Activated naive CD4-positive, alpha-beta T cell treated with Interleukin-2 at 50 U/mL for 16 hours (primary cell): Measurements from ENCODE around the gene NFKB2.

Experiments
- DNase-seq: peaks from one replicate; pipeline ENCODE4 v3.0.0-alpha.2; 2020

Gene NFKB2

DNA sequence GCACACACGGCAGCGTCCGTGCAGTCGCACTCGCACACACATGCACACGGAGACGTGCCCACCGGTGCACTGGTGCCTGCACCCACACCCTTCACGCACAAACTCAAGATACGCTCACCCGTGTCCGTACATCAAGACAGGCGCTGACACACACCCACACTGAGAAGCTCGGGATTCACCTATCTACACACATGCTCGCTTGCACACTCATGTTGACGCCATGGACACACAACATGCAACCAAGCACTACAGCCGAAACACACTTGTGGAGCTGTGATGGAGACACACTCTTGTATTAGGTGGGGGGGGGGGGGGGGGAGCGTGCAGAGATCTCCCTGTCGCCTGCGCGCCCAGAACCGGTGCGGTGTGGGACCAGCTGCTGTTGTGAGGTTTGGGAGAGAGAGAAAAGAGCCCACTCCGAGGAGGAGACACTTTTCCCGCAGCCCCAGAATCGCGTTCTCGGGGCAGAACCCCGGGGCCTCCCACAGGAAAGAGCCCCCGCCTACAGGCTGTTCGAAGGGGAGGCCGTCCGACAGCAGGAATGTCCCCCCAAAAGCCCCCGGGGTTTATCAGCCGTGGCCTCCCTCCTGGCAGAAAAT lies 605 bp upstream of the NFKB2 start:
- DNase-seq: peak; percentile 65

DNA sequence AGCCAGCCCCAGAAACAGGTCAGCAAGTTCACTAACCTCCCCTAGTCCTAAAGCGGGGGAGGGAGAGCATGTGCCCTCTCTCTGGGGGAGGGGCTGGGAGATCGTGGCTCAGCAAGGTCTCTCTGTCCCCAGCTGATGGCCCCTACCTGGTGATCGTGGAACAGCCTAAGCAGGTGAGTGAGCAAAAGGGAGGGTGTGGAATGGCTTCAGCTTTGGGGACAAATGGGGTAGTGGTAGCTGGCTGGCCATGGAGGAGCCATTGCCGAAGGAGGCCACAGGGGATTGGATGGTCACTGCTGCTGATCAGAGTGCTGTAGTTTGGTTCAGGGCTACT lies 779 bp downstream of the NFKB2 start:
- no peak for DNase-seq

GRCh38 chr10:102396730-102397151 lies 1.2 kb downstream of the NFKB2 start:
- no peak for DNase-seq

DNA sequence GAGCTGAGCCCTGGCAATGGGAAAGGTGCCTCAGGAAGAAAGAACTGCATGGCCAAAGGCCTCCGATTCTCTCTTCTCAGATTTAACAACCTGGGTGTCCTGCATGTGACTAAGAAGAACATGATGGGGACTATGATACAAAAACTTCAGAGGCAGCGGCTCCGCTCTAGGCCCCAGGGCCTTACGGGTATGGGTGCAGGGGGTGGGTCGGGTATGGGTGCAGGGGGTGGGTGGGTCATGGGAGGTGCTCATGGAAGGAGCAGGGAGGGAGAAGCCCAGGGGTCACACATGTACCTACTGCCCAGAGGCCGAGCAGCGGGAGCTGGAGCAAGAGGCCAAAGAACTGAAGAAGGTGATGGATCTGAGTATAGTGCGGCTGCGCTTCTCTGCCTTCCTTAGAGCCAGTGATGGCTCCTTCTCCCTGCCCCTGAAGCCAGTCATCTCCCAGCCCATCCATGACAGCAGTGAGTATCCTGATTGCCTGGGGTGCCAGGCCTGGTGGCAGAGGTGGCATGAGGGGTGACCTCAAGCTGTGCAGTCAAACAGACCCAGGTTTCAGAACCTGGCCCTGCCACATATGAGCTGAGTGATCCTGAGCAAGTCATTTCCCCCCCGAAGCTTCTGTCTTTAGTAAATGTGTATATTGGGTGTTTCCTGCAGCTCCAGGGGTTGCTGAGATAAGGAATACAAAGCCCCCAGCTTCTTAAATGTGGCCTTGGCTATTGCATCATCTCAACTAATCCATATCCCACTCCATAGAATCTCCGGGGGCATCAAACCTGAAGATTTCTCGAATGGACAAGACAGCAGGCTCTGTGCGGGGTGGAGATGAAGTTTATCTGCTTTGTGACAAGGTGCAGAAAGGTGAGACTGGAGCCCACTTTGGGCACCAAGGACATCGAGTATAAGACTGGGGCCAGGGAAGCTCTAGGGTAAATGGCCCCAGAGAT lies 2.0 kb downstream of the NFKB2 start:
- no peak for DNase-seq

DNA sequence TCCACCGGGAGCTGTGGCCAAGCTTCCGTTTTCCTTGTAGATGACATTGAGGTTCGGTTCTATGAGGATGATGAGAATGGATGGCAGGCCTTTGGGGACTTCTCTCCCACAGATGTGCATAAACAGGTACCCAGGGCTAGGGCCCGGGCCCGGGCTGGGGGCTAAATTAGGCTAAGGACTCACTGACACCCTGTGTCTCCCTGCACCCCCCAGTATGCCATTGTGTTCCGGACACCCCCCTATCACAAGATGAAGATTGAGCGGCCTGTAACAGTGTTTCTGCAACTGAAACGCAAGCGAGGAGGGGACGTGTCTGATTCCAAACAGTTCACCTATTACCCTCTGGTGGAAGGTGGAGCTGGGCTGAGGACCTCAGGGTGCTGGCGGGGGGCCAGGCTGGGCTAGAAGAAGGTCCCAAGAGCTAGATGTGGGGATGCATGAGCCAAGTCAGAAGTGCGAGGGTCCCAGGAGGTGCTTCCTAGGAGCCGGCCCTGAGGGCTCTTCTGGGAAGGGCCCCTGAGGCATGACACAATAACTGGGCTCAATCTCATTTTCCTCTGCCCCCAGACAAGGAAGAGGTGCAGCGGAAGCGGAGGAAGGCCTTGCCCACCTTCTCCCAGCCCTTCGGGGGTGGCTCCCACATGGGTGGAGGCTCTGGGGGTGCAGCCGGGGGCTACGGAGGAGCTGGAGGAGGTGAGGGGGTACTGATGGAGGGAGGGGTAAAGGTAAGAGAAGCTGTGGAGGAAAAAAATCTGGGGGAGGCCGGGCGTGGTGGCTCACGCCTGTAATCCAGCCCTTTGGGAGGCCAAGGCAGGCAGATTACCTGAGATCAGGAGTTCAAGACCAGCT lies 2.9 kb downstream of the NFKB2 start:
- DNase-seq: no peak

GRCh38 chr10:102399217-102400021 lies 3.9 kb downstream of the NFKB2 start:
- peak; percentile 88 for DNase-seq

GRCh38 chr10:102400076-102400475 lies 4.6 kb downstream of the NFKB2 start:
- DNase-seq: no peak

DNA sequence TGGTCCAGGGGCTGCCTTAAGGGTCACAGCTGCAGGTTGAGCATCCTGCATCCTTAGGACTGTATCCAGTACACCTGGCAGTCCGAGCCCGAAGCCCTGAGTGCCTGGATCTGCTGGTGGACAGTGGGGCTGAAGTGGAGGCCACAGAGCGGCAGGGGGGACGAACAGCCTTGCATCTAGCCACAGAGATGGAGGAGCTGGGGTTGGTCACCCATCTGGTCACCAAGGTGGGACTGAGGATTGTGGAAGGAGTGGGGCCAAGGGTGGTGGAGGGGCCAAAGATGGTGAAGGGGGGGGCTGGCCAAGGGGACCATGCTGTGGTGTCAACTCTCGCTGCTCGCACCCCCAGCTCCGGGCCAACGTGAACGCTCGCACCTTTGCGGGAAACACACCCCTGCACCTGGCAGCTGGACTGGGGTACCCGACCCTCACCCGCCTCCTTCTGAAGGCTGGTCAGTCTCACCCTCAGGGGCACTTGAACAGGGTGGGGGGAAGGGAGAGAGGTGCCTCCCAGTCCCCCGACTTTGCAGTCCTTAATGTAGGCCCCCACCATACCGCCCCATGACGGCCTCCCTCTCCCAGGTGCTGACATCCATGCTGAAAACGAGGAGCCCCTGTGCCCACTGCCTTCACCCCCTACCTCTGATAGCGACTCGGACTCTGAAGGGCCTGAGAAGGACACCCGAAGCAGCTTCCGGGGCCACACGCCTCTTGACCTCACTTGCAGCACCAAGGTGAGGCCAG lies 5.3 kb downstream of the NFKB2 start:
- no peak for DNase-seq

DNA sequence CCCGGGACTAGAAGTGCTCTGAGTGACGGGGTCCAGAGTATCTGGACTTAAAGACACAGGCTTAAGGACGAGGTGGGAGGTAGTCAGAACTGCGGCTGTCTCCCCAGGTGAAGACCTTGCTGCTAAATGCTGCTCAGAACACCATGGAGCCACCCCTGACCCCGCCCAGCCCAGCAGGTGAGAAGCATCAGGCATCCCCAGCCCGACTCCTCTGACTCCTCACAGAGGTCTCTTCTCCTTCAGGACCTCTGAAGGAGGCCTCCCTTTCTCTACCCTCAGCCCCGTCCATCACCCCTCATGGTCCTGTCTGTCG lies 5.8 kb downstream of the NFKB2 start:
- DNase-seq: no peak

GRCh38 chr10:102401735-102402511 lies 6.4 kb downstream of the NFKB2 start:
- no peak for DNase-seq

DNA sequence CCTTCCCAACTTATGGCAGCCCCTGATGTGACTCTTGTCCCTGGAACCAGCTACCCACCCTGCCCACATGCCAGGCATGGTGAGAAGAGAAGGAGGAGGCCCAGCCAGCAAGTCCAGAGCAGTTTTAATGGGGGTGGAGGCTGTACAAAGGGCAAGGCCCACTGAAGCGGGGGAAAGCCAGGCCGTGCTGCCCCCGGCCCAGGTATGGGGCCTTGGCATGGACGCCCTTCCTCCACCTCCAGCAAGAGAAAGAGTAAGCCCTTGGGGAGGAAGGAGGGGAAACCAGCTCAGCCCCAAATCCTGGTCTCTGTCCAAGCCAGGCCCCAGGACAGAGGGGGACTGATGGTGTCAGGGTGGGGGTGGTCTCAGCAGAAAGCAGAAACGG lies 7.0 kb downstream of the NFKB2 start:
- no peak for DNase-seq

DNA sequence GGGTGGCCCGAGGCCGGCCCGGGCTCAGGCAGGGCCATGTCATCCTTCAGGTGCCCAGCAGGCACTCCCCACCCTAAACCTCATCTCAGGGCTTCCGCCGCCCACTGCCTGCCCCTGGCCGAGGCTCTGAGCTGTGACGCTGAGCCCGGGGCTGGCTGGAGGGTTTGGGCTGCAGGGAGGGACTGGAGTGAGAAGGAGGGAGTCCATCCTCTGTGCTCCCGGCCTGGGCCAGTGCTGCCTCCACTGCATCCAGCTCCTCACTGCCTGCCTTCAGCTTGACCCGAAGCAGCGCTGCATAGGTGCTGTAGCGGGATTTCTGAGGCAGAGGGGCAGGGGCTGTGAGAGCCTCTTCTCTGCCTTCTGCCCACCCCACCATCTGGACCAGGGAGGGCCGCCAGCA lies 7.6 kb downstream of the NFKB2 start:
- DNase-seq: no peak

DNA sequence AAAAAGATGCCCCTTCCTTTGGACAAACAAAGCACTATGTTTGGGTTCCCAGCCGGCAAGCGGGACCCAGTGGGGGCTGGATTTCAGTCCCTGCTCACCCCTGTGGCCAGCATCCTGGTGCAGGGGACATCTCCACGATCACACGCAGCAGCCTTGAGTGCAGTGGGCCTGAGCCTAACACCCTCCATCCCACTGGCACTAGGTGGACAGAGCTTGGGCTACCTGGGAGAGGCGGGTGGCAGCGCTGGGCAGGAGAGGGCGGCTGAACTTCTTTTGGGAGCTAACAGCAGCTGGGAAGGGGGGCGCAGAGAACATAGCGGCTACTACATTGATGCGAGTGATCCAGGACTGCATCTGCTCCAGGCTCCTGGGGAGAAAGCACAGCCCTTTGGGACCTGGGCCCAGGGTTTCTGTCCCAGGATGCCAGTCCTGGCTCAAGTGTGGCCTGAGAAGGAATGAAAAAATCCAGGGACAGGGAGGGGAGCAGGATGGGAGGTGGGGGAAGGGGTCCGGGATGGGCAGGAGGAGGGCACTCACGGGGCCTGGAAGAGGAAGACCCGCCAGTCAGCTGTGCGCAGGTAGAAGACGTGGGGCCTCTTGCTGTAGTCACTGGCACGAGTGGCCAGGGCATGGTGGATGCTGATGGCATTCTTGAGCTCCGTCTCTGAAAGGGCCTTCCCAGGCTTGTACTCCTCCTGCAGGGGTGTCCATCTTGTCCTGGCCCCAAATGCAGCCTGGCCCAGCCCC lies 9.0 kb downstream of the NFKB2 start:
- no peak for DNase-seq

DNA sequence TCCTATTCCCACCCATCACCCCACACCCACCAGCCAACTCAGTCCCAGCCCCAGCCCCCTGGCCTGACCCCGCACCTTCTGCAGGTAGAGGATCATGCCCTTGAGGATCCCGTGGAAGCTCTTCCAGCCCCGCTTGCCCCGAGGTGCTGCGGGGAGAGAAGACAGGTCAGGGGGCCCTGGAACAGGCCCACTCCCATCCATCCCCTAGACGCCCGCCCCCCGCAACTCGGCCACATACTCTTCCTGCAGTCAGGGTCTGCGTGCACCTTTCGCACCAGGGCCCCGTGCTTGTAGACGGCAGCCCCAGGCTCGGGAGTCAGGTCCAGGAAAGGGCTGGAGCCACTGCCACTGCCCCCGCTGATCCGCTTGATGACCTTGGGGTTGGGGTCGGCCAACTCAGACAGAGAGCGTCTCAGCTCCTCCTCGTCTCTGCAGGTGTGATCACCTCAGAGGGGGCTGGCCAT lies 9.6 kb downstream of the NFKB2 start:
- no peak for DNase-seq

- DNase-seq: no peak
Measured at GRCh38 chr10:102405632-102406031, 10.1 kb downstream of the NFKB2 start.

- no peak for DNase-seq
Measured at GRCh38 chr10:102406815-102407214, 11.3 kb downstream of the NFKB2 start.

DNA sequence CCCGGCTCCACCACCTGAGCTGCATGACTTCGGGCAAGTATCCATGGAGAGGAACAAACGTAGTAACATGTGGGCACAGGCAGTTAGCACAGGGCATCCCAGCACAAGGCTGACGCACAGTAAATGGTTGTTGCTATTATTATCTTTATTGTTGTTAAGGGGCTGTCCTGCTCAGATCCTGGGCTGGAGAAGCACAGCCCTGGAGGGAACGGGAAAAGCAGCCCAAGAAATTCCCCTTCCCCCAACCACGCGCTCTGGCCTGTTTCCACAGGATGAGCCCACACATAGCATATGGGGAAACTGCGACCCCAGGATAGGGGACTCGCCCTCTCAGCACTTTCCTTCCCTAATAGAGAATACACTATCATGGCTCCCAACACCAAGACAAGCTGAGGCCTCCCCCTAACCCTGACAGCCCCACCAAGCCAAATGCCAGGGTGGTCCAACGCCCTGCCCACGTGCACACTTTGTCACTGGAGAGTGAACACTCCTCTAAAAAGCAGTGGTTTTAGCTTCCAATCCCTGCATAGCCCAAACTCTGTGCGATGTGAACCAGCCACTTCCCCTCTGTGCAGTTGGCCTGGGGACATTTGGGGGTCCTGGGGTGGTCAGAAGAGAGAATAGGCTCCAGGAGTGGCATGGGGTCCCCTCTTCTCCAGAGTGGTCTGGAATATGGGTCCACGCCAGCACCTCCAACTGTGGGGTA lies 12.1 kb downstream of the NFKB2 start:
- DNase-seq: no peak

- no peak for DNase-seq
Measured at GRCh38 chr10:102408131-102408727, 12.7 kb downstream of the NFKB2 start.
